NCI-H1417 treated with DMSO at 0.1 percent for 48 hours (cell line): ENCODE data around the gene TGFB1.

ENCODE experiments used
- DNase-seq: peaks from one replicate; lab custom pipeline; 2025; lab: John Stamatoyannopoulos, UW

TGFB1 gene

DNA sequence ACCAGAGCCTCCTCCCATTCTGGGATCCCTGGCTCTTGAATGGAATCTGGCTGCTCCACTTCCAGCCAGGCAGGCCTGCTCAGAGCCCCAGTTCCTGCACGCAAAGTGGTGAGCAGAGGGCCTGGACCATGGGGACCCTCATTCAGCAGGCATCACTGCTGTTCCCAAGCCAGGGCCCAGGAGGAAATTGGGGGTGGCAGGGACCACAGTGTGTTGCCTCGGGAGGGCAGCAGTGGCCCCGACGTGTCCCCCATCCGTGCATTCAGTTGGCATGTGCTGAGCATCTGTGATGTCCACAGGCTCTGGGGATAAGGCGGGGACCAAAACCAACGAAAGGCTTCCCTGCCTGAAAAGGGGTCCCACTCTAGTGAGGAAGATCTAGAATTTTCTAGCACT lies 32.5 kb downstream of the TGFB1 start:
- DNase-seq = no peak

DNA sequence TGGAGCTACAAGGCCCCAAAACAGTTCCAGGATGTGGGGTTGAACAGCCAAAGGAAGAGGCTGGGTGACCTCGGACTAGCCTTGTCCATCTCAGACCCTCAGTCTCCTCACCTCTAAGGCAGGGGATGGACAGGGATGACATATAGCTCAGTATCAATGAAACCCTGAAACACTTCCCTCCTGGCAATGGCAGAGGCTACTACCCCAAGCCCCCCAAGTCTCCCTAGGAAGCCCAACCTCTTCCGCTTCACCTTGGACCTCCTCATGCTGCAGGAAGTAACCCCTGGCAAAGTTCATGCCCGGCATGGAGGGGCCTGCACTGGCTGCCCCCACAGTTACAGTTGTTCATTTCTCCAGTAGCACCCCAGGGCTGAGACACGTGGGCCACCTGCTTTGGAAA lies 33.2 kb downstream of the TGFB1 start:
- DNase-seq = no peak

DNA sequence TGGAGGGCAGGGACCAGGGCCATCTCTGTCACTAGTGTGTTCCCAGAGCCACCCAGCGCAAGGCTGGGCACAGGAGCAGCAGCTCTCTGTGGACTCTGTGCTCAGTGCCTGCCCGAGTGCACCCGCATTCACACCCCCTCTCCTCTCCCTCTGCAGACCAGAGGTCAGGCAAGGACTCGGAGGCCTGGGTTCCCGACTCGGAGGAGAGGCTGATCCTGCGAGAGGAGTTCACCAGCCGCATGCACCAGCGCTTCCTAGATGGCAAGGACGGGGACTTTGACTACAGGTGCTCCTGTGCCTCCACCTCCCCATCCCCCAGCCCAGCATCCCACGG lies 33.6 kb downstream of the TGFB1 start:
- DNase-seq = no peak

DNA sequence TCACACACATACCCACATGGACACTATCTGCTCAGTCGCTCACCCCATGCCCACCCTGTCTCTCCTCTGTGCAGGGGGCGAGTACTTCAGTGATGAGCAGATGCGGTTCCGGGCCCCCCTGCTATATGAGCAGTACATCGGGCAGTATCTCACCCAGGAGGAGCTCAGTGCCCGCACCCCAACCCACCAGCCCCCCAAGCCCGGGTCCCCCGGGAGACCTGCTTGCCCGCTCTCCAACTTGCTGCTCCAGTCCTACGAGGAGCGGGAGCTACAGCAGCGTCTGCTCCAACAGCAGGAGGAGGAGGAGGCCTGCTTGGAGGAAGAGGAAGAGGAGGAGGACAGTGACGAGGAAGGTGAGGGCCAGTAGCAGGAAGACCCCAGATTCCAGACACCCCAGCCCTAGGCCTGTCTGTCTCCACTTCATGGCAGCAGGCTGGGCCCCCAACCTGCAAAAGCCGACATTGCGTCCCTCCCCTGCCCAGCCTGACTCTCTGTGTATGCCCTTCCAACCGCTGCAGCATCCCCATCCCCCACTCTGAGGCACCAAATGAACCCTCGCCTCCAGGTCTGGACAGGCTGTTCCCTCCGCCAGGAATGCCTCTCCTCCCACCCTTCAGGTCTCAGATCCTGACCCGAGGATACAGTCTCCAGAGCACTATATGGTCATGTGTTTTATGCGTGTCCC lies 34.1 kb downstream of the TGFB1 start:
- no peak for DNase-seq

DNA sequence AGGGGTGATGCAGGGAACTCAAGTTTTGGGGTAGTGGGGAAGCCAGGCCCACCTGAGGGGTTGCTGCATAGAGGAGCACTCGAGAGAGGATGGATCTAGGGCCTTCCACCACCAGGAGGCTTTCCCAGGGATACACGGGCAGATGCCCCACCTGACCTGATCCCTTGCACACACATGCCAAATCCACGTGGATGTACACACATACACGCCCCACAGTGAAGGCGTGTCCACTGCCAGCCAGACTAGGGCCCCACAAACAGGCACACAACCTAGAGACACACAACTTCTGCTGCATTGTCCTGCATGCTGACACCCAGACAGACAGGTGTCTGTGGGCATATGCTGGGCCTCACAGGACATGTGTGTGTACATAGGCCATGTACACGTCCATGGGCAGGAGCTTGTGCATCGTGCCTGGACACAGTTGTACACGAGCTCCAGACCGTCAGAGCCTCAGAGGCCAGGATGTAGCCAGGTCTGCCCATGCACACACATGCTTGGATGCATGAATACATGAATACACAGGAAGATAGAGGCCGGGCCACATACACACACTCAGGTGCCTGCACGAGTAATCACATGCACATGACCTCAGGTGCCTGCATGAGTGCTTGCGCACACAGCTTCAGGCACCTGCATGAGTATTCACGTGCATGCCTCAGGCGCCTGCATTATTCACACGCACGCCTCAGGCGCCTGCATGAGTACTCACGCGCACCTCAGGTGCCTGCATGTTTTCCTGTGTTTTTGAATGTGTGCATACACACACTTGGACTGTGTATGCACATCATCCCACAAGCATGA lies 34.8 kb downstream of the TGFB1 start:
- no peak for DNase-seq

DNA sequence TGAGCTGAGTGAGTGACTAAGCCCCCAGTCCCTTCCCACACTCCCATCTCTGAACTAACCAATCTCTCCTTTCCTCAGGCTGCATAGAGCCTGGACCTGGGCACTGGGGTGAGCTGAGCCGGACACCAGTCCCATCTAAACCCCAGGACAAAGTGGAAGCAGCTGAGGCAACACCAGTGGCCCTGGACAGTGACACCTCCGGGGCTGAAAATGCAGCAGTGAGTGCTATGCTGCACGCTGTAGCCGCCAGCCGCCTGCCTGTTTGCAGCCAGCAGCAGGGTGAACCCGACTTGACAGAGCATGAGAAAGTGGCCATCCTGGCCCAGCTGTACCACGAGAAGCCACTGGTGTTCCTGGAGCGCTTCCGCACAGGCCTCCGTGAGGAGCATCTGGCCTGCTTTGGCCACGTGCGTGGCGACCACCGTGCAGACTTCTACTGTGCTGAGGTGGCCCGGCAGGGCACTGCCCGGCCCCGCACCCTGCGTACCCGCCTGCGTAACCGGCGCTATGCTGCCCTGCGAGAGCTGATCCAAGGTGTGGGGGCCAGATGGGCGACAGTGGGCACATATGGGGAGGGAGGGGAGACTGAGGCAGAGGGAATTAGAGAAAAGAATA lies 37.3 kb downstream of the TGFB1 start:
- no peak for DNase-seq

DNA sequence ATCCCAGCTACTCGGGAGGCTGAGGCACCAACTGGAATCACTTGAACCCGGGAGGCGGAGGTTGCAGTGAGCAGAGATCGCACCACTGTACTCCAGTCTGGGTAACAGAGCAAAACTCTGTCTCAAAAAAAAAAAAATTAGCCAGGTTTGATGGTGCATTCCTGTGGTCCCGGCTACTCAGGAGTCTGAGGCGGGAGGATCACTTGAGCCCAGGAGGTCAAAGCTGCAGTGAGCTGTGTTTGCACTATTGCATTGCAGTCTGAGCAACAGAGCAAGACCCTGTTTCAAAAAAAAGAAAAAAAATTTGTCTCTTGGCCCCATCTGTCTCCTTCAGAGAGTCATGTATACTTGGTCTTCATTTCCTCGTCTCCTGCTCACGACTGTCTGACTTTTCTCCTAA lies 42.1 kb downstream of the TGFB1 start:
- DNase-seq = no peak

DNA sequence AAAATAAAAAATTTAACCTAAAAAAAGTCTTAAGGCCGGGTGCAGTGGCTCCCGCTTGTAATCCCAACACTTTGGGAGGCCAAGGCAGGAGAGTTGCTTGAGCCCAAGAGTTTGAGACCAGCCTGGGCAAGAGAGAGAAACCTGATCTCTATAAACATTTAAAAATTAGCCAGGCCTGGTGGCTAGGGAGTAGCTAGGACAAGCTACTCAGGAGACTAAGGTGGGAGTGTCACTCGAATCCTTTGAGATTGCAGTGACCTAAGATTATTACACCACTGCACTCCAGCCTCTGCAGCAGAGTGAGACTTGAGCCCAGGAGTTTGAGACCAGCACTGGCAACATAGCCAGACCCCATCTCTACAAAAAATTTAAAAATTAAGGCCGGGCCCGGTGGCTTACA lies 42.6 kb downstream of the TGFB1 start:
- DNase-seq = no peak

DNA sequence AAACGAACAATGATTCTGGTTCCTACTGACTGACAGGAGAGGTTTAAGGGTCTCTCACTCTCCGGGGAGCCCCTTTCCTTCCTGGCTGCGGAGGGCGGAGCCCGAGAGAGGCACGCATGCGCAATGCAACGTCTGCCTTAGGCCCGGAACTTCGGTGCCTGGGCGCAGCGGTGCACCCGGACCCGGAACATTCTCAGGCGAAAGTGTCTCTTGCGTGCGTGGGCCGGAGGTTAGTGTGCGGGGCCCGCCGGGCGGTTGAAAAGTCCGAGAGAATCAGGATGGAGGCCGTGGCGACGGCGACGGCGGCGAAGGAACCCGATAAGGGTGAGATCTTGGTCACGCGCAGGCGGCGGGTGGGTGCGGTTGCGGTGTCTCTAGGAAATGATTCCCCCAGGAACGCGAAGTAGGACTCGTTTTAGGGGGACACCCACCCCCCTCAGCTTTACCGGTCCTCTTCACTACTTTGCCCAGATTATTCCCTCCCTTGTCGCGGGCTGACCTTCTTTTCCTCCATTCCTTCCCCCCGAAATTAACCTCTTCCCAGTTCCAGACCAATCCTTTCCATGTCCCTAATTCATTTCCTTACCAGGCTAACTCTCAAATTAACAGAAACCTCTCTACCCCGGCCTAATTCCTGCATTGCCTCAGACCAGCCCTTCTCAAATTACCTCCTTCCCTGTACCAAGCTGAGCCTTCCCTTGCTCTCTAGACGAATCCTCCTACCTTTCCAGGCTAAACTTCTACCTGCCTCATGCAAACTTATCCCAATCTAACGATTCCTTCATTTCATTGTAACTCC lies 43.5 kb downstream of the TGFB1 start, which contains the start of gene CCDC97:
TSS of gene CCDC97 (plus strand) at position 140 of the 799 bp plus-strand sequence. CDS start at position 279, 139 bp downstream.
- DNase-seq = no peak

DNA sequence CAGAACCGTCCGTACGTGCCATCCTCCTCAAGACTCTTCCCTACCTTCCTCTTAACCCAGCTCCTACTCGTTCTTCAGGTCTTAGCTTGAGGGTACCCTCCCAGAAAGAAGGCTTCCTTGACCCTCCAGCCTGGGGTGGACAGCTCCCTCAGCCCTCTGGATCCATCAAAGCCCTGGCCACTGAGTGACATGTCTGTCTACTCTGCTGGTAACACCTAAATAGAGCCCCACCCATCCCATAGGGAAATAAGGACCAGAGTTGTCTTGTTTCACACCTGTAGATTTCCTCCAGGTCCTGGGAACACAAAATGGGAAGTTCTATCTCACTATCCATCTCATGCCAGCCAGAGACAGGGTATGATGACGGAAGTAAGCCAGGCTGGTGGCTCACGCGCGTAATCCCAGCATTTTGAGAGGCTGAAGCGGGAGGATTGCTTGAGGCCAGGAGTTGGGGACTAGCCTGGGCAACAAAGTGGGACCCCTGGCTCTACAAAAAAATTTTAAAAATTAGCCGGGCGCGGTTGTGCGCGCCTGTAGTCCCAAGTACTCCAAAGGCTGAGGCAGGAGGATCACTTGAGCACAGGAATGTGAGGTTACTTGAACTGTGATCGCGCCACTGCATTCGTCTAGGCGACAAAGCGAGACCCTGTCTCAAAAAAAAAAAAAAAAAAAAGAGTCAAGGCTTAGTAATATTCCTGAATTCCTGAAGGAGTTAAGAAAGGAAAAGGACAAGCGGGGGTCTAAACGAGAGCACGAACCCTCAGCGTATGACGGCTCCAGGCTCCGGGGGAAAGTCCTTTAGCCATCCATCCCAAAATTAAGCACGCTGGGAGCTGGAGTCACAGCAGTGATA lies 44.3 kb downstream of the TGFB1 start:
- DNase-seq = no peak

DNA sequence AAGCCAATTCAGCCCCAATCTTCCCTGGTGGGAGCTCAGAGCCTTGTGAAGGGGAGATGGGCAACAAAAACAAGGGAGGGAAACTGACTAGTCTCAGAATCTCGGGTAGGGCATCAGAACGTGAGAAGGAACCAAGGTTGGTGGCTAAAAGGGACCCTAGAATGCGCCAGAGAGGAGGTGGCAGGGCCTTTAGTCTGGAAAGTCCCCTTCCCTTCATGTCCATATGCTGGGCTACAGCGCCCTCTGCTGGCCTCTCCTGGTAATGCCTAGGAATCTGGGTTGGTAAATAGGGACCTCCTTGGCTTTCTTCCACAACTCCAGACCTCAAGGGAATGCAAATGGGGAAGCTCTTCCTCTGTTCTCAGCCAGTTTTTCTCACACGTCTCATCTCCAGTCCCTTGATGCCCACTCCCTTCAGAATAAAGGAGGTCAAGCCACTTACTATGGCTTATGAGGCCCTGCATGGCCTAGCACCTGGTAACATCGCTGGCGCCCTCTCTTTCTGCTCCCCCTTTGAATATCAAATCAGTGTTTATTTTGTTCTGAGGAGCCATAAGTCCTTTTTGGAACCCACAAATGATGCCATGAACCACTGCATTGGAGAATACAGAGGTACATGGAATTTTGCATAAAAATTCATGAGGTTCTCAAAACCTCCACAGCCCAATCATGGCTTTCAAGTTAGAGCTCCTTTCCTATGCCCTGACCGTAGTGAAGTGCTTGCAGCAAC lies 45.1 kb downstream of the TGFB1 start:
- DNase-seq = peak; percentile 11

DNA sequence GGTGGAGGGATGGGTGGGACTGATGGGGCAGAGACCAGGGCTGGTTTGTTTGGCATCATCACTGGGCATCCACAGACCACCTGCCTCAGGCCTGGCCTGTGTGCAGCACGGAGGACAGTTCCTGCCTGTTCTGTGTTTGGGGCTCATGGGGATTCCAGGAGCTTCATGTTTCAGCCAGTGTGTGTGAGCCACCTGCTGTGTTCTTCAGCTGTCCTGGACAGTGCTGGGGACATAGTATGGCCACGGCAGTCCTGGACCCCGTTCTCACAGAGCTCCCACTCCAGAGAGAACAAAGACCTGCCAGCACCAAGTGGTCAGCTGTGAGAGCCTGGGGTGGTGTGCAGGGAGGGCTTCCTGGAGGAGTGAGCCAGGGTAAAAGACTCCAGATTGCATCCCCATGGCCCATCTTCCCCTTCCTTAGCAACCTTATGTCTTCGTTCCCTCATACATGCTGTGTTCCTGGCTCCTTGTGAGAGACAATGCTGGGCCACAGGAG lies 45.7 kb downstream of the TGFB1 start:
- no peak for DNase-seq

DNA sequence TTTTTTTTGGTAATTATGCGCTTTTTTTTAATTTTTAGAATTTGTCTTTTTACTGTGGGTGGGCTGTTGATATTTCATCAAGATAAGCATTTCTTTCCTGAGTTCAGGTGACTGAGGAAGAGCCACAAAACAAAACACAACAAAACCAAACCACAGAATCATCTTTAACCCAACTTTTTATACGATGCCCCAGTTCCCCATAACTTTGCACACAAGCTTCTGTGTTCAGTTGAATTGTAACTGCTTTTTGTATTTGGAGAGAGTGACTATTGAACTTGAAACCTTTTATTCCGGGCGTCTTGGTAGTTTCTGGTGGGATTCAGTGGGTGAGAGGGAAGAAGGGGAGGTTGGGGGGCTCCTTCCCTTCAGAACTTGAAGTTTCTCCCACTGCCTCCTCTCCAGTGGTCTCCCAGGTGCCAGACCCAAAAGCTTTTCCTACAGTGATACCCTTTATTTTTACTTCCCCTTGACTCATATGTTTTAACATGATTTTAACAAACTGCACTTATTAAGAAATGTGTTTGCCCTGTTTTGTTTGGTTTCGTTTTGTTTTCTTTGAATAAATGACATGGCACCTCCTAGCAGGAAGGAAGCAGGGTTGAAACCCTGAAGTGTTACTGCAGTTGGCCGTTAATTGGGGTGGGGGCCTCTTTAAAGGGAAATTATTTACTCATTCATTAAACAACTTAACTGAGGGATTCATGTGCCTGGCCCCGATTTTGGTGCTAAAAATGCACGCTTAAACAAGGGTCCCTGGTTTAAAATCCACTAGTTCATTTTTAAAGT lies 46.4 kb downstream of the TGFB1 start:
- DNase-seq = no peak

DNA sequence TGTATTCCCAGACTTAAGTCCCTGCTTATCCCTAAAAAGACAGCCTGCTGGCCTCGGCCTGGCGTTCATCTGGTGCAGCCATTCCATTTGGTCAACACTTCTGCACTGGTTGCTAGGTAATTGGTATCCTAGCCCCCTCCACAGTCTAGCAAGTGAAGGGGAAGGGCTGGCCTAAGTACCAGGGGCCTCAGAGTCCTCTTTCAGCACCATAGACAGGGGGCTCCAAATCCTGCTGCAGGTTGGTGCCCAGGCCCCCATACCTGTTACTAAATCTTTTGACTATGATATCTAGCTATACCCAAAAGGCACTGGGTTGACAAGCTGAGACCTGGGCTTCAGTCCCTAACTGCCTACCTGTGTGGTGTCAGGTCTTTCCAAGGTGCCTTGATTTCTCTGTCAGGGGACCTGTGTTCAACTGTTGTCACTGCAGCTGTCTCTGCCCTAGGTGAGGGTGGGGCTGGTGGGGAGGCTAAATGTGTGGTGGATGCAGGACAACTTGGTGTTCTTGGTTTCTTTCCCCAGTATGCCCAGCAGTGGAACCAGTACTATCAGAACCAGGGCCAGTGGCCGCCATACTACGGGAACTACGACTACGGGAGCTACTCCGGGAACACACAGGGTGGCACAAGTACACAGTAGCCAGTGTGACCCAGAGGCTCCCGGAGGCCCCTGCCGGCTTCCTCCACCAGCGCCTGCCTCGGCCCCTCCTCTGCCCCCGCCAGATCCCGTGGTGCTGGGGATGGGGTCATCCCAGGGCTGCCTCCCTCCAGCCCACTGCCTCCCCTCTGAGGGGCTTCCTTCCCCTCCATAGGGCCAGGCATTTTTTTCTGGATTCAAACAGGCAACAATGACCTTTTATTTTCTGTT lies 47.6 kb downstream of the TGFB1 start:
- no peak for DNase-seq

DNA sequence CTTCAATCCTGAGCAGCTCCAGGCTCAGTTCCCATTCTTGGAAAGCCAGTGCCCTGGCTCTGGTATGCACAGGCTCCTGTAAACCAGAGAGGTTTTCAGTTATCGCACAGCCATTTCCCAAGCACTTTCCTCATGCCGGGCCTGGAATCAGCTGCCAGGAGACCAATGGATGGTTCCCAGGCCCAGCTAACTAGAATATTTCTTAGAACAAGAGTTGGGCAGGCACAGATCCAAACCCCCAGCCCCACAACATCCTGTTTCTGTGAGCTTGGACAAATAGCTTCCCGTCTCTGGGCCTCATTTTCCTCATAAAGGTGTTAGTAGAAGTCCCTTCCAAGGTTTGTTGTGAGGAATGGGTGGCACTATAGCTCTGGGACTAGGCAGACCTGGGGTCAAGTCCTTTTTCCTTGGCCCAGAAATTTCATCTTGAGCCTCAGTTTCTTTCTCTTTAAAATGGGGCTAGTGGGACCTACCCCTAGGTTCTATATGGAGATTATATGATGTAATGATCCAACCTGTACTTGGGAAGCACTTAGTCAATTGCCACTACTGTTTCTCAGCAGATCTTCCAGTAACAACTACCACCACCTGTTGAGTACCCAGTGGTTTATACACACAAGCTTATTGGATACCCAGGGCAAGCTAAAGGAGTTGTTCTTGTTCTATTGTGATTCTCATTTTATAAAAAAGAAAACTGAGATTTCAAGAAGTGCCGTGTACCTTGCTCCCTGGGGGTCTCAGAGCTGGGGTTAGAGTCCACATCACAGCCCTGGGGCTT lies 48.8 kb downstream of the TGFB1 start:
- DNase-seq = no peak

DNA sequence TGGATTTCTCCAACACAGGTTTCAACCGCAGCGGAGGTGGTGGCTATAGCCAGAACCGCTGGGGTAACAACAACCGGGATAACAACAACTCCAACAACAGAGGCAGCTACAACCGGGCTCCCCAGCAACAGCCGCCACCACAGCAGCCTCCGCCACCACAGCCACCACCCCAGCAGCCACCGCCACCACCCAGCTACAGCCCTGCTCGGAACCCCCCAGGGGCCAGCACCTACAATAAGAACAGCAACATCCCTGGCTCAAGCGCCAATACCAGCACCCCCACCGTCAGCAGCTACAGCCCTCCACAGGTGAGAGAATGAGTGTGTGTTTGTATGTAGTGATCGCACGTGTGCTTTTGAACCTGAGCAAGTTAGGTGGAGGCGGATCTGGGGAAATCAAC lies 49.8 kb downstream of the TGFB1 start:
- DNase-seq = no peak

DNA sequence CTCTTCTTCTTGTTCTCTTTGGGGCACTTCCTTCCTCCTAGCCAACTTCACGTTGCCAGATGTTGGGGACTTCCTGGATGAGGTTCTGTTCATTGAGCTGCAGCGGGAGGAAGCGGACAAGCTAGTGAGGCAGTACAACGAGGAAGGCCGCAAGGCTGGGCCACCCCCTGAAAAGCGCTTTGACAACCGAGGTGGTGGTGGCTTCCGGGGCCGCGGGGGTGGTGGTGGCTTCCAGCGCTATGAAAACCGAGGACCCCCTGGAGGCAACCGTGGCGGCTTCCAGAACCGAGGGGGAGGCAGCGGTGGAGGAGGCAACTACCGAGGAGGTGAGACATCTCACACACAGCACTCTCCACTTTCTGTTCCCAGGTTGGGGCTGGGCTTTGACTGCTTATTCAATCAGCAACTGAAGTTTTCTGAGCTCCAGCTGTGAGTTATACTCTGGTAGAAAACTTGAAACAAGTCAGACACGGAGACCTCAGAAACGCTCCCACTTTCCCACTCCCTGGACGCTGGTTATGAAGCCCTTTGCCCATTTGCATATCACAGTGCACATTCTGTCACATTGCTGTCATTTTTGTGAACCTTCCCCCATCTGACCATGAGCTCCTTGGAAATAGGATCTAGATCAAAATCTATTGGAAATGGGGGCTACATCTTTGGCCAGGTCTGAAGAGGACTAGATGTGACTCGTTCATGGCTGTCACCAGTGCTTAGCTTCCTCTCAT lies 50.9 kb downstream of the TGFB1 start:
- no peak for DNase-seq
